Uterus (tissue), 4 donors: ENCODE data around the gene TCTN1. TPM values are rescaled to one million over a fixed set of nuclear protein-coding genes. Genes with fewer than 3 reads are reported as not detected.

Experiments used
- DNase-seq, 2 donors: peaks; one replicate each; pipeline ENCODE4 v3.0.0-alpha.2; 2019 to 2020
- H3K27ac ChIP-seq, 2 donors: fragments of 200-600 bp; sonication (generic); 1 replicate in 1 of 2; 2 replicates in 1 of 2; pipeline ENCODE4 v1.5.1; 2016 to 2018
- H3K27me3 ChIP-seq, 2 donors: fragments of 200-600 bp; sonication (generic); one replicate each; pipeline ENCODE4 v1.5.1; 2018 to 2019; ENCODE audit warnings: control low read depth in 1 of 2
- H3K36me3 ChIP-seq, 2 donors: fragments of 200-600 bp; sonication (generic); one replicate each; pipeline ENCODE4 v1.5.1; 2019; ENCODE audit warnings: control low read depth in 1 of 2
- H3K4me1 ChIP-seq, 2 donors: fragments of 200-600 bp; sonication (generic); one replicate each; pipeline ENCODE4 v1.5.1; 2018 to 2019; ENCODE audit warnings: control low read depth in 1 of 2
- H3K4me3 ChIP-seq, 2 donors: fragments of 200-600 bp; sonication (generic); 1 replicate in 1 of 2; 2 replicates in 1 of 2; pipeline ENCODE4 v1.5.1; 2018 to 2019; ENCODE audit warnings: mild to moderate bottlenecking in 1 of 2
- H3K9me3 ChIP-seq, 2 donors: fragments of 200-600 bp; sonication (generic); one replicate each; pipeline ENCODE4 v1.5.1; 2019; ENCODE audit warnings: control low read depth in 1 of 2
- POLR2A ChIP-seq, 2 donors: fragments of 450-650 bp; IDR thresholded peaks; one replicate each; pipeline ENCODE4 v1.6.1; 2016; ENCODE audit warnings: antibody characterized with exemption in 2 of 2, mild to moderate bottlenecking in 1 of 2, moderate library complexity in 1 of 2
- intact Hi-C: fragments of 100-400 bp; cut with DNase I; formaldehyde crosslinking; loops from one replicate; pipeline ENCODE4 v1.15.1; 2023; ENCODE audit warnings: low total_unique reads
- total RNA-seq, 4 donors: library from RNA; depleted of rRNA in 3 of 4; stranded (reverse); fragments of >200 nt in 3 of 4; gene quantifications; one replicate each; pipeline versions ENCODE4 v1.1.0 to v1.2.4, GENCODE V29; 2014 to 2023
- TF ChIP-seq, protein P1 (sequence below), 4 experiments: fragments of 200-600 bp in 2 of 4; fragments of 450-650 bp in 2 of 4; sonication (generic) in 2 of 4; IDR thresholded peaks; one replicate each; pipeline ENCODE4 v1.5.1; 2016 to 2019; ENCODE audit warnings: antibody characterized with exemption in 4 of 4, mild to moderate bottlenecking in 2 of 4, moderate library complexity in 1 of 4
- donor health status: DM: yes; HTN: yes; CAD: no.

The TCTN1 gene
- total RNA-seq, 4 donors from 2014 or later: 40.0 to 61.8 (median 49.9) TPM

DNA sequence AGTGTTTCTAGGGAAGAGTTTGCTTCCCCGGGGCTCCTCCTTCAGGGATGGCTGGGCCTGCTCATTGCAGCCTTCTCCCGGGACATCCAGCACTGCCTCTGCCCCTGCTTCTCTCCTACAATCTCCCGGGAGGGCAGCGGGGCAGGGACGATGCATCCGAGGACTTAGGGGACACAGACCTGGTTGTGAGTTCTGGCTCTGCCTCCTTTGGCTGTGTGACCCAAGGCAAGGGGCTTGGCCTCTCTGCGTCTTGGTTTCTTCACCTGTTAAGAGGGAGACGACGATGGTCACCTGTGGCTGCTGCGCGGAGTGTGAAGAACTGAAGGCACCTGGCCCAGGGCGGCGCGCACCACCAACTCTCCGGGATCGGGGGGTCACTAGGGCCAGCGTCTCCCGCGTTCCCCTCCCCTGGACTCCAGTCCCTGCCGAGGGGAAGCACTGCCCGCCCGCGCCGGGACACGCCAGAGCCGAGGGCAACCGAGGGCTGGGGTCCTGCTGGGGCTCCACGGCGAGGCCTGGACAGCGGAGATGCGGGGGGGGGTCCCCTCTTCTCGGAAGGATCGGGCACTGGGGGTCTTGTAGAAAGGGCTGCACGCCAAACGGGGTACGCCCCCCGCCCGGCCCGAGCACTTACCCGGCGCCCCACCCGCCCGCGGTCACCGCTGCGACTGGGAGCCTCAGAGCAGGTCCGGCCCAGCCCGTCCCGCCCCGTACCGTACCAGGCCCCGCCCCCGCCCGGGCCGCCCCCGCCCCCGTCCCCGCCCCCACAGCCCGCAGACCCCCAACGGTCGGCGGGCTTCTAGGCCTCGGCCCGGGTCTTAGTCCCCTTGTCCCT, 74.7 kb downstream of the TCTN1 start, which contains the start of gene HVCN1:
Gene HVCN1 (minus strand): TSS at position 670 of the 835 bp plus-strand sequence. CDS start 5,870 bp downstream, outside the sequence.
- Histone ChIP-seq H3K9me3 (no peaks in the 10 kb centered on the region), H3K27ac (peak within 1 kb of the TSS; percentile 82 to 85), H3K36me3 (no peaks in the 10 kb centered on the region), H3K27me3 (no peaks in the 10 kb centered on the region), H3K4me1 (no peaks in the 10 kb centered on the region), H3K4me3 (peak within 1 kb of the TSS; percentile 58 to 66)
- intact Hi-C loops: no loop called here
- no peak for TF ChIP-seq POLR2A (IDR thresholded peaks at IDR 0.05)
- TF ChIP-seq, protein P1, sequence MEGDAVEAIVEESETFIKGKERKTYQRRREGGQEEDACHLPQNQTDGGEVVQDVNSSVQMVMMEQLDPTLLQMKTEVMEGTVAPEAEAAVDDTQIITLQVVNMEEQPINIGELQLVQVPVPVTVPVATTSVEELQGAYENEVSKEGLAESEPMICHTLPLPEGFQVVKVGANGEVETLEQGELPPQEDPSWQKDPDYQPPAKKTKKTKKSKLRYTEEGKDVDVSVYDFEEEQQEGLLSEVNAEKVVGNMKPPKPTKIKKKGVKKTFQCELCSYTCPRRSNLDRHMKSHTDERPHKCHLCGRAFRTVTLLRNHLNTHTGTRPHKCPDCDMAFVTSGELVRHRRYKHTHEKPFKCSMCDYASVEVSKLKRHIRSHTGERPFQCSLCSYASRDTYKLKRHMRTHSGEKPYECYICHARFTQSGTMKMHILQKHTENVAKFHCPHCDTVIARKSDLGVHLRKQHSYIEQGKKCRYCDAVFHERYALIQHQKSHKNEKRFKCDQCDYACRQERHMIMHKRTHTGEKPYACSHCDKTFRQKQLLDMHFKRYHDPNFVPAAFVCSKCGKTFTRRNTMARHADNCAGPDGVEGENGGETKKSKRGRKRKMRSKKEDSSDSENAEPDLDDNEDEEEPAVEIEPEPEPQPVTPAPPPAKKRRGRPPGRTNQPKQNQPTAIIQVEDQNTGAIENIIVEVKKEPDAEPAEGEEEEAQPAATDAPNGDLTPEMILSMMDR (IDR thresholded peaks at IDR 0.05): no peak
- DNase-seq: peak; percentile 56 to 64

DNA sequence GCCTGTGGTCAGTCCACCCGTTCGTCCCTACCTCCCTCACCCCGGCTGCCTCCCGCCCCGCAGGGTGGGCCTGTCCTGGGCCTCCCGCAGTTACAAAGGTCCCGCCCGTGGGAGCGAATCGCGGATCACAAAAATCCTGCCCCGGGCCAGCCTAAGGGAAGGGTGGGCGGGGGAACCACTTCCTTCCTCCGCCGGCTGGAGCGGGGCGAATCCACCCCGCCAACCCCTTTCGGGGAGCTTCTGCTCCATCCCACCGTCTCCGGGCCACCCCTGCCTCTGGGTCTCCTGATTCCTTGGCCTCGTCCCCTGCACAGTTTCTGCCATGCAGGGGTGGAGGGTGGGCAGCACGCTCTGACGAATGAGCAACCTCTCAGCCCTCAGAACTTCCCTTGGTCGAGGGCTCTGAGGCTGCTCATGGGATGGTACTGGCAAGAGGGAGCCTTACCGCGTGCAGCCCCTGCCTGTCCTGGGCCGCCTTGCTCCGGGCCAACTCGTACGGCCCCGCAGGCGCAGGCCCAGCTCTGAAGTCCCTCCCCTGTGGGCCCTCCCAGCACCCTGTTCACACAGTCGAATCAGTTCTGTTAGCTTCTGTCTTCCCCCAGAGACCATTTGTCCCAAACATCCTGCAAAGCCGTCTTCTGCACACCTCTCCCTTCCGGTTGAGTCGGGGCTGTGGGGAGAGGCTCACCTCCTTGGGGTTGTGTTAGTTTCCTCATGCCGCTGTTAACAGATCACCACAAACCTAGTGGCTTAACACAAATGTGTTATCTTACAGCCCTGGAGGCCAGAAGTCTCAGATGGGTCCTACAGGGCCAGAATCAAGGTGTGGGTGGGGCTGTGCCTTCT, 75.6 kb downstream of the TCTN1 start:
- intact Hi-C loops: no loop called here
- H3K4me3 ChIP-seq: peak overlapping the region; percentile 58 to 66
- H3K9me3 ChIP-seq: no peaks in the 10 kb centered on the region
- no peaks in the 10 kb centered on the region for H3K27me3 ChIP-seq
- peak overlapping the region; percentile 82 to 85 for H3K27ac ChIP-seq
- TF ChIP-seq, protein P1 (IDR thresholded peaks at IDR 0.05): no peak
- peak in 1 of 2 donors; percentile 26 for TF ChIP-seq POLR2A (IDR thresholded peaks at IDR 0.05)
- H3K36me3 ChIP-seq: no peaks in the 10 kb centered on the region
- no peaks in the 10 kb centered on the region for H3K4me1 ChIP-seq
- peak; percentile 49 to 57 for DNase-seq

DNA sequence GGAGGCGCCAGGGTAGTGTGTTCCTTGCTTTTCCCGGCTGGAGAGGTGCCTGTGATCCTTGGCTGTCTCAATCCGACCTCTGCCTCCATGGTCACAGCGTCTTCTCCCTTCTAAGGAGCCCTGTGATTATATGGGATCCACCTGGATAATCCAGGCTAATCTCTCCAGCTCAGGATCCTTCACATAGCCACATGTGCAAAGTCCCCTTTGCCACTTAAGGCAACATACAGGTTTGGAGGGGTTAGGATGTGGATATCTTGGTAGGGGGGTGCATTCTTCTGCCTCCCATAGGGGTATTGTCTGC, 76.2 kb downstream of the TCTN1 start:
- H3K4me1 ChIP-seq: no peaks in the 10 kb centered on the region
- TF ChIP-seq, protein P1 (IDR thresholded peaks at IDR 0.05): no peak
- TF ChIP-seq POLR2A (IDR thresholded peaks at IDR 0.05): no peak
- H3K4me3 ChIP-seq: no peak overlapping the region
- H3K27ac ChIP-seq: peak overlapping the region; percentile 82 to 85
- intact Hi-C loops: no loop called here
- H3K9me3 ChIP-seq: no peaks in the 10 kb centered on the region
- no peaks in the 10 kb centered on the region for H3K27me3 ChIP-seq
- DNase-seq: no peak
- no peaks in the 10 kb centered on the region for H3K36me3 ChIP-seq

DNA sequence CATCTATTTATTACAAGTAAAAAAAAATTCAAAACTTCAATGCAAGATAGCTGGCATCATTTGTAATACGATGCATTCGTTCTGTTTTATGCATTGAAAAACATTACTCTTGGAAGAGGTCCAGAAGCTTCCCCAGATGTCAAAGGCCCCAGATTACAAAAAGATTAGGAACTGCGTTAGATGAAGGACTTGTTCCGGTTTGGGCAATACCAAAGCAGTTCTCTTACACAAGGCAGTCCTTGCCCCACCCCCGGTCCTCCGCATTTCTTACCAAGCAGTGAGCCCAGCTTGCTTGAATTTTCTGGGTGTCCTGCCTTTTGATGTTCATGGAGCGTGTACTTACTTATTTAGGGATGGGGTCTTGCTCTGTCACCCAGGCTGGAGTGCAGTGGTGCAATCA, 79.8 kb downstream of the TCTN1 start:
- TF ChIP-seq, protein P1 (IDR thresholded peaks at IDR 0.05): no peak
- no peak for TF ChIP-seq POLR2A (IDR thresholded peaks at IDR 0.05)
- no peak for DNase-seq
- no peaks in the 10 kb centered on the region for H3K27me3 ChIP-seq
- H3K36me3 ChIP-seq: no peaks in the 10 kb centered on the region
- H3K9me3 ChIP-seq: no peaks in the 10 kb centered on the region
- no peak overlapping the region for H3K27ac ChIP-seq
- intact Hi-C loops: no loop called here
- H3K4me1 ChIP-seq: peaks cover 0 to under 1% of the 10 kb centered on the region in 2 donors
- no peak overlapping the region for H3K4me3 ChIP-seq
